HEK293T (cell line): ENCODE data around the gene VPS26B.

Source experiments
- ELF4 ChIP-seq: fragments of 450-650 bp; IDR thresholded peaks from 2 replicates; pipeline ENCODE4 v1.6.1; 2017; ENCODE audit warnings: antibody characterized with exemption
- FOXK2 ChIP-seq: fragments of 450-650 bp; IDR thresholded peaks from 2 replicates; pipeline ENCODE4 v1.6.1; 2016; ENCODE audit warnings: mild to moderate bottlenecking
- HDGF ChIP-seq: fragments of 450-650 bp; IDR thresholded peaks from 2 replicates; pipeline ENCODE4 v1.6.1; 2017; ENCODE audit warnings: antibody characterized with exemption, borderline replicate concordance
- TARDBP ChIP-seq: fragments of 450-650 bp; IDR thresholded peaks from 2 replicates; pipeline ENCODE4 v1.6.1; 2016

DNA sequence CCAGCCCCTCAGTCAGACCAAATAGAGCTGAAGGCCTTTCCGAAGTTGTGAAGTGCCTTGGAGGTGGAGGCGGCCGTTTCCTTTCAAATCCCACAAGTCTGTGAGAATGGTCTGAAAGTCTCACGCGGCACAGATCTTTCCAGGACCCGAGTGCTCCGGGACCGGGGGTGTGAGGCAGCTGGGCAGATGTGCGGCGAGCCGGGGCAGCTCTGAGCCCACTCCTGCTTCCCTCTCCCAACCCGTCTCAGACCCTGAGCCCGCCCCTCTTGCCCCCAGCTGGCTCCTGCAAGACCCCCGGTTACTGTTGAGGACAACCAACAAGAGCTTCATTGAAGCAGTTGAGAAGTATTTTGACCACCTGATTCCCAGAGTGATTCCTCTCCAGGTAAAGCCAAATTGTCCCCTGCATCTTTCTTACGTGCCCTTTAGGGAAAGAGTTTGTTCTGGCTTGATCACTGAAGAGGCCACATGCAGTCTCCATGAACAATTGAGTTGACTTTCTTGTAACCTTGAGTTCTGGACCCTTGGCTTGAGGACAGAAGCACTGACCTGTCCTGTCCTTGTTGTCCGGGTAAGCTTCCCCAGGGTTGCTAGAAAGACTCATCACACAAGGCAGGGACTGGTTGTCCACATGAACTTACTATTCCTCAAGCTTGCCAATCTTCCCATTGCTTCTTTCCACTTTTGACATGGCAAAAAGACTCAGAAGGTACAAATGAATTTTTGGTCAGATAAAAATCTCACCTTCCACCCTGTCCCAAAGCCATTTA, 59.2 kb downstream of the VPS26B start:
- TF ChIP-seq ELF4 (no peak), HDGF (no peak), FOXK2 (no peak), TARDBP (no peak)
